ENCODE data around the gene DOCK6. TPM values are rescaled to one million over a fixed set of nuclear protein-coding genes. Genes with fewer than 3 reads are reported as not detected.

The DOCK6 gene
- total RNA-seq, 1 experiment from 2014 or later: 82.4 TPM

- TF ChIP-seq ZNF274 (IDR thresholded peaks at IDR 0.05; ENCODE audit: low read depth, low read length) (no peak), EGR1 (IDR thresholded peaks at IDR 0.05; ENCODE audit: low read depth) (no peak), REST (IDR thresholded peaks at IDR 0.05; ENCODE audit: low read depth) (no peak), YY1 (IDR thresholded peaks at IDR 0.05; ENCODE audit: extremely low read depth, insufficient replicate concordance, low read depth, low read length) (no peak), SRF (IDR thresholded peaks at IDR 0.05; ENCODE audit: low read depth) (no peak)
Observed at GRCh38 chr19:11152318-11153062, 109.8 kb downstream of the DOCK6 start (continued).

- H3K9me2 ChIP-seq (ENCODE audit: insufficient read depth): no peaks in the 10 kb centered on the region
- no peak overlapping the region for H3K4me3 ChIP-seq (replicated peaks in 1 of 2; ENCODE audit: low read depth in 1 of 2, low read length in 2 of 2)
- CTCF ChIA-PET: no interaction called here
- BruUV-seq (replicated peaks): no TSS peak
- RAD21 ChIA-PET (ENCODE audit: low non-redundant PET in 1 of 2, low total read pairs in 2 of 2, uncharacterized antibody in 2 of 2, unreplicated experiment in 2 of 2): no interaction called here
- no peaks in the 10 kb centered on the region for H3K27me3 ChIP-seq (ENCODE audit: insufficient read depth, low read length)
- H3K79me2 ChIP-seq (ENCODE audit: insufficient read depth, low read length): peaks cover 53% of the 10 kb centered on the region
- no peak overlapping the region for H2AFZ ChIP-seq (ENCODE audit: low read depth, low read length, poor library complexity, severe bottlenecking)
- DNase-seq (ENCODE audit: low read depth, low spot score) (no peak), ATAC-seq (no peak)
- no peaks in the 10 kb centered on the region for H3K9me3 ChIP-seq (ENCODE audit: control insufficient read depth in 1 of 2, insufficient read depth in 1 of 2, low read depth in 1 of 2, low read length in 2 of 2)
- no peak overlapping the region for H3K9ac ChIP-seq (ENCODE audit: low read length)
- peaks cover under 1 to 14% of the 10 kb centered on the region in 2 experiments; a peak in 1 of 4 replicates for H3K36me3 ChIP-seq (ENCODE audit: control insufficient read depth in 1 of 2, insufficient read depth in 2 of 2, low read length in 2 of 2)
- no peak overlapping the region for H3K4me2 ChIP-seq (ENCODE audit: low read length)
- no peaks in the 10 kb centered on the region for H4K20me1 ChIP-seq (ENCODE audit: insufficient read depth)
- intact Hi-C loops (cut with micrococcal nuclease): no loop called here
- H3K4me1 ChIP-seq (ENCODE audit: control insufficient read depth in 1 of 2, insufficient read depth in 2 of 2, low read length in 2 of 2): peaks cover 28 to 35% of the 10 kb centered on the region in 2 experiments
- no peak for TF ChIP-seq SIN3A (IDR thresholded peaks at IDR 0.05; ENCODE audit: low read depth)
- no peak for TF ChIP-seq YY1 (IDR thresholded peaks at IDR 0.05; ENCODE audit: extremely low read depth, insufficient replicate concordance, low read depth, low read length)
- no peak for TF ChIP-seq SRF (IDR thresholded peaks at IDR 0.05; ENCODE audit: low read depth)
- TF ChIP-seq CEBPB (IDR thresholded peaks at IDR 0.05; ENCODE audit: low read depth): no peak
- TF ChIP-seq ELF1 (IDR thresholded peaks at IDR 0.05; ENCODE audit: borderline replicate concordance, low read depth): no peak
- no peak for TF ChIP-seq ATF3 (IDR thresholded peaks at IDR 0.05)
- no peak for TF ChIP-seq CBX3 (IDR thresholded peaks at IDR 0.05; ENCODE audit: low read depth)
- TF ChIP-seq JUND (IDR thresholded peaks at IDR 0.05): no peak
- no peak for TF ChIP-seq TCF7L2 (IDR thresholded peaks at IDR 0.05; ENCODE audit: borderline replicate concordance, extremely low read depth, insufficient read depth, insufficient read length)
- no peak for TF ChIP-seq ZNF274 (IDR thresholded peaks at IDR 0.05; ENCODE audit: low read depth, low read length)
- TF ChIP-seq SP1 (IDR thresholded peaks at IDR 0.05; ENCODE audit: low read depth): no peak
- TF ChIP-seq RAD21 (IDR thresholded peaks at IDR 0.05; ENCODE audit: low read depth): no peak
- POLR2A ChIA-PET: no interaction called here
- H3K27ac ChIP-seq (ENCODE audit: low read depth, low read length): no peak overlapping the region
Observed at GRCh38 chr19:11151181-11151580, 111.1 kb downstream of the DOCK6 start.
